ENCODE data around the gene ATG16L1.

Gene ATG16L1

GRCh38 chr2:233336541-233336940 lies 85.1 kb downstream of the ATG16L1 start:
- DNase-seq: no peak

- no peak for DNase-seq
Observed at GRCh38 chr2:233338046-233338445, 86.6 kb downstream of the ATG16L1 start.

GRCh38 chr2:233338812-233339368 lies 87.4 kb downstream of the ATG16L1 start:
- no peak for DNase-seq

- no peak for DNase-seq
Observed at GRCh38 chr2:233339427-233339826, 88.0 kb downstream of the ATG16L1 start.

GRCh38 chr2:233341296-233341695 lies 89.8 kb downstream of the ATG16L1 start:
- DNase-seq: no peak

GRCh38 chr2:233342301-233342700 lies 90.8 kb downstream of the ATG16L1 start:
- no peak for DNase-seq

GRCh38 chr2:233343171-233343705 lies 91.8 kb downstream of the ATG16L1 start:
- DNase-seq: no peak

Data from hematopoietic multipotent progenitor cell treated with erythropoietin and hydrocortisone succinate and interleukin-3 and kit ligand, for 8 days (in vitro differentiated cells).